NCI-H2029 treated with DMSO at 0.1 percent for 48 hours (cell line): ENCODE results near the gene RPTOR.

ENCODE experiments used
- DNase-seq: peaks from one replicate; lab custom pipeline; 2025; lab: John Stamatoyannopoulos, UW

RPTOR gene

GRCh38 chr17:80848449-80849102 lies 303.9 kb downstream of the RPTOR start:
- DNase-seq = no peak

GRCh38 chr17:80849119-80849518 lies 304.5 kb downstream of the RPTOR start:
- no peak for DNase-seq

GRCh38 chr17:80850109-80850508 lies 305.5 kb downstream of the RPTOR start:
- DNase-seq = no peak

GRCh38 chr17:80850817-80851216 lies 306.2 kb downstream of the RPTOR start:
- DNase-seq = no peak

GRCh38 chr17:80851277-80851925 lies 306.8 kb downstream of the RPTOR start:
- DNase-seq = no peak

- DNase-seq = no peak
These were observed 307.9 kb downstream of the RPTOR start for GRCh38 chr17:80852476-80853015.

- no peak for DNase-seq
These were observed 308.4 kb downstream of the RPTOR start for GRCh38 chr17:80853076-80853475.

GRCh38 chr17:80854220-80854619 lies 309.6 kb downstream of the RPTOR start:
- no peak for DNase-seq

DNA sequence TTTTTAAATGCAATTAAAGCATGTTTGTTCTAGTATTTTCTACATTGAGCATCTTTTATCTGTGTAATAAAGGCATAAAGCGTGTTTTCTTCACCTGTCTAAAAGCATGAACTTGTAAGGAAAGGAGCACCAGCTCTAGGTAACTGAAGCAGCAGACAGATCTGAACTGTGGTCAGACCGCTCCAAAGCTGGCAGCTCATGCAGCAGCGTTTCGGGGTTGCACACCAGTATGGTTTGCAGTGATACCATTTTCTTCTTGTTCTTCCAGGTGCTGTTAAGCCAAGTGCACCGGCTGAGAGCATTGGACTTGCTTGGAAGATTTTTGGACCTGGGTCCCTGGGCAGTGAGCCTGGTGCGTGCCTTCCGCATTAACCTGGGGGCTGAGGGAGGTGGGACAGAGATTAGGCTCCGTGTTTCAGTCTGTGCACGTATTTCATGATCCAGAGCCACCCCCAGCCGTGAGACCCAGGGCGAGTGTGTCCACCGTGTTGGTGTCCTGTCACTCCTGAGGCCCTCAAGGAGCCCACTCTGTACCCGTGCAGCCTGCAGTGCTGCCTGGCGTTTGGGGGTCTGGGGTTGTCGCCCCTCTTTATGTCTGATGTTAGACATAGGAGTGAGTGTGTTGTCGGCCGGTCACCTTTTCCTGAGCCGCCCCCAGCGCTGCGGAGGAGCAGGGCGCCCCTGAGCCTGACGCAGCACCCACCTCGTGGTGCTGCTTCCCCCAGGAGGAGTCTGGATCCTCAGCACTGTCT lies 310.7 kb downstream of the RPTOR start:
- DNase-seq = no peak

- no peak for DNase-seq
These were observed 311.6 kb downstream of the RPTOR start for GRCh38 chr17:80855948-80856862.

DNA sequence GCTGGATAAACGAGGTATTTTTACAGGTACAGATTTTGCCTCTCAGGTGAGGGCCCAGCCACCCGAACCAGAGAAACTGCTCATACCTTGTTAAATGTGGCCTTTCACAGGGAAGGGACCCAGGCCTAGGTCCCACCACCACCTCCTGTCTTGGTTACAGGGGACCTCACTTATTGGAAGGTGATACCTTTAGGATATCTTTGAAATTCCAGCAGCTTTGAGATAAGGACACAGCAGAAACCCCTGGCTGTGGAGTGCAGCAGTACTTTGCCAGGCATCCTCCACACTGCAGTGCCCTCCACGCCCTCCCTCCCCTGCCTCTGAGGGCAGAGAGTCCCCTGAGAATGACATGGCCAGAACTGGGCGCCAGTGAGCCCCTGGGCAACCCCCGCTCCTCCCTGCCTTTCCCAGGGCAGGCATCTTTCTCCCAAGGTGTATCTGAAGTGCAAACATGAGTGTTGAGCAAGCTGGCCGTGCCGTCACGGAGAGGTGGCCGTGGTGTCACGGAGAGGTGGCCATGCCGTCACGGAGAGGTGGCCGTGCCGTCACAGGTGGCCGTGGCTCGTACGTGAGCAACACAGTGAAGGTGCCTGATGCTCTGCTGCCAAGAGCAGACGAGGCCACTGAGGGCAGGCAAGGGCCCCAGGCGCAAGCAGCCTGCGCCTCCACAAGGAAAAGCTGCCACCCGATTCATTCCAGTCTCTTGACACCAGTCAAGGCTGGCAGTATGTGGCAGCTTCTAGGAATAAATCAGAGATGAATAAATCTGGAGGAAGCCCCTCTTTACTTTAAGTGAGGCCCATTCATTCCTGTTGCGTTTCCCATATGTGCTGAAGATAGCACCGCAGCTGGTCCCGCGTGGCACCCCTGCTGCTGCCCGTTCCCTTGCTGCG lies 312.5 kb downstream of the RPTOR start:
- DNase-seq = no peak

DNA sequence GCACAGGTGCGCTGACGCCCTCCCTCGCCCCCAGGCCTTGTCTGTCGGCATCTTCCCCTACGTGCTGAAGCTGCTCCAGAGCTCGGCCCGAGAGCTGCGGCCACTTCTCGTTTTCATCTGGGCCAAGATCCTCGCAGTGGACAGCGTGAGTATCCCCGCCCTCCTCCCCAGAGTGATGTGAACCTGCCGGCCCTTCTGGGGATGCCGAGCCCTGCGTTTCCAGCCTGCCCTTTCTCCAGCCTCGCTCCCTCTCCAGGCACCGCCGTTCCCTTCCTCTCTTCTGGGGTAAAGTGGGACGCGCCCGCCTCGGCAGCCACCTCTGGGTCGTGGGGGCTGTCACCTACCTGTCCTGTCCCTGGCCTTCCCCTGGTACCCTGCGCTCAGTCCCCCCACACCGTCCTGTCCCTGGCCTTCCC lies 313.1 kb downstream of the RPTOR start:
- DNase-seq = no peak

GRCh38 chr17:80858301-80859001 lies 313.8 kb downstream of the RPTOR start:
- DNase-seq = no peak

DNA sequence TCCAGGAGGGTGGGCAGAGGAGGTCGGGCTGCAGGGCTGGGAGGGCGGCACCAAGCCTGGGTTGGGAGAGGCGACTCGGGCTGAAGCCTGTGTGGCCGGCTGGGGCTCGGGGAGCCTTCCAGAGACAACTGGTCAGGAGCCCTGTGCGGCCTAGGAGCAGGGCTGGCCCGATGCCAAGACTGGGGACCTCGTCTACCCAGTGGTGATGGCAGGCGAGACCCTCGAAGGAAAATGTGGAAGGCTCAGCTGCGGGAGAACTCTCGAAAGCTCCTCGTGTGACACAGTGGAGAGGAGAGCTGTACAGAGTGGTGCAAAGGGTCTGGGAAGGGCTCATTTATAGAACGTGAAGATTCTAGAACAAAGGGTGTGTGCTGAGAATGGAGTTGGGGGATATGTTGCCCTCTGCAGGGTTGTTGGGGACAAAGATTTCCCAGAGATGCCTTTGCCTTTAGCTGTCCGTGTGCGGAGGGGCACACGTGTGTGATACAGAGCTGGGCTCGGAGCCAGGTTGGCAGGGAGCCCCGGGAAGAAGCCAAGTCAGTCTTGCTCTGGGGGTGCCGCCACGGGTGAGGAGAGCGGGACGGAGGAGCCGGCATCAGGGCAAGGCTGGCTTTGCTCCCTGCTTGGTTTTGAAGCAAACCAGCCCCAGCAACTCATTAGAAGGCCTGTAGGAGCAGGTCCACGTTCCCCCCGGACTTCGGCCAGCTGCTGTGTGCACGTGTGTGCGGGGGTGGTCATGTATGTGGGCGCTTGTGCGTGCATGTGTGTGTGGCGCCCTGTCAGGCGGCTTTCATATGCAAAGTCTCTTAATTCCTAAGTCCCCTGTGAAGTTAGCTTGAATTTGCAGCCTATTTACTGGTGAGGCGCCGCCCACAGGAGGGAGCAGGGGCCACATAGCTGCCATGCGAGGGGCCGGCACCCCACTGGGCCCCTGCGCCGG lies 314.6 kb downstream of the RPTOR start:
- DNase-seq = peak; percentile 17

- DNase-seq = no peak
These were observed 315.5 kb downstream of the RPTOR start for GRCh38 chr17:80860101-80860671.

- no peak for DNase-seq
These were observed 316.2 kb downstream of the RPTOR start for GRCh38 chr17:80860703-80861417.

DNA sequence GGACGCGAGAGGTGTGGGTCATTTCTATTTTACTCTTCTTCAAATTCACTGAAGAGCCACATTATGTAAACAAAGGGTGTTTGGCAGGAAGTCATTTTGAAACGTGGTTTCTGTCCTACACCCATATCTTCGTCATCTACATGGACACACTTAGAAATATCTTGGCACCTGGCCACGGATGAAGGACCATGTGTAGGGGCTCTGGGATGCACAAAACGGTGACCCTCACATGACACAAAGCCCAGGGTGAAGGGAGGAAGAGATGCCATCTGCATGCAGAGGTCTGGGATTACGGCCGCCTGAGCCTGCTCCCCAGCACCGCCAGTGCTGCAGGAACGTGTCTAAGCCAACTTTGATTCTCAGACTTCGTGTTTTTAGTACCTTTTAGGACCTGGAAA lies 316.8 kb downstream of the RPTOR start:
- peak; percentile 70 for DNase-seq

DNA sequence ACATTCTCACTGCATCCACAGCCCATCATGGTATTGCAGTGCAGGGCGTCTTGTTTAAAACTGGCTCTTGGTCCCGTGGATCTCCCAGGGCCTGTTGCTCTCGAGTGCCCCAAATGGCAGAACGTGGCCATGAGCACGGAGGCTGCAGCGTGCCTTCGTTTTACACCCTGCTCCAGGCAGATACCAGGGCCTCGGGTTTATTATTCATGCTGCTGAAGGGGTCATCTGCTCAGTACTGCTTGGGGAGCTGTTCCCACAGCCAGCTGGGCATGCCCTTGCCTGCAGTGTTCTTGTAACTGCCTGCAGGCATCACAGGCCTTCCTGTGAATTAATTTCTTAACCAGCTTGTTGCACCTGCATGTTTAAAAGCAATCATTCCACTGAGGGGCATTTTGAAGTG lies 317.3 kb downstream of the RPTOR start:
- DNase-seq = no peak
